Middle frontal gyrus (tissue), 1 donor: ENCODE results near the gene CSRP1.
A peak's percentile ranks its signal among the peaks of the same experiment; 100 is the strongest.
"Not testable (repeated sequence)": the region's sequence is repeated elsewhere in the genome, so short reads cannot be mapped to it uniquely, and the experiment has no call there.

Experiments used
- DNase-seq: peaks from one replicate; pipeline ENCODE4 v3.0.0-alpha.2; 2015; ENCODE audit warnings: low spot score; ENCODE audit errors: extremely low spot score

The CSRP1 gene

DNA sequence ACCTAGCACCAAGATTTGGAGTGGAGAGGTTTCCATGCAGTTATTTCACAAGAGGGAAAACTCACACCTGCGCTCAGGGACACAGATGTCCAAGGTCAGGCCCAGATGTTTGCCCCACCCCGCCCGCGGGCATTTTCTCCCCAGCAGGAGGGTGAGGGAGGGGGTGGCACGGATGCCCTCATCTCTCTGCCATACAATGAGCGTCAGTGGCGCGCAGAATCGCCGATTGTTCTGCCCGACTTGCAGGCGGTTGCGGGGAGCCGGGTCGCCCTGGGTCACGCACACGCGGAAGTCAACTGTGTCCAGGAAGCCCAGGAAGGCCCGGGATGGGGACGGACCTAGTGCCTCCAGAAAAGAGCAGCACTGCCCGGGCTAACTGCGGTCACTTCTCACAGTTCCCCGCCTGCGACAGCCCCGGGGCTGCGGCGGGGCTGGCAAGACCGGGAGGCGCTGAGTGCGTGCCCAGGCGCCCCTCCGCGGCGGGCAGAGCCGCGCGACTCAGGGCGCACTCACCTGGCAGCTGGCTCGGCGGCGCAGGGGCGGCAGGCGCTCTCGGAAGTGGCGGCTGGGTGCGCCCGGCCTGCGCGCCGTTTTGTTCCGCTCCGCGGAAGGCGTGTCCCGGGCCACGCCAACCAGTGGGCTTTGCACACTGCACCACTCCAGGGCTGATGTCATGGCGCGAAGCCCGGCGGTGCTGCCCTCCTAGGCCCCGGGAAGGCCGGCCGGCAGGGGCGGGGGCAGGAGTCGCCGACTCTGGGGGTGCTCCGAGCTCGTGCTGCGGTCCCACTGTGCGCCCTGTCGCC is at the start of gene CSRP1:
Gene CSRP1, minus strand, starts transcription at position 567 of the 803 bp plus-strand sequence. CDS start 10,820 bp downstream, outside the sequence.
- peak; percentile 53 for DNase-seq

DNA sequence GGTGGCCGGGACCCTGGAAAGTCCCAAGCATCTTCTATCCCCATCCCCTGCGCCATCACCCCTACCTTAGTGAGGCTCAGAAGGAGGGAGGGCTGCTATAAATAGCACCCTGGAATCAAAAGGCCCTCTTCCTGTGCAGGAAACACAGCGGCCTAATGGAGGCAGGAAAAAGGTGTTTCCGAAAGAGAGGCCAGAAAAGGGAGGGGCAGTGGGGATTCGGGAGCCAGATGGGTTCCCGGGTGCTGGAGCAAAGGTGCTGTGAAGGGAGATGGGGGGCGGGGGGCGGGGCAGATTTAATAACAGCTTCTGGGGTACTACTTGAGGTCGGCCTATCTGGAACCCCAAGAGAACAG is 48.6 kb upstream of the CSRP1 start:
- no peak for DNase-seq

- DNase-seq, result no peak
These were observed 48.1 kb upstream of the CSRP1 start for GRCh38 chr1:201554789-201555592.

GRCh38 chr1:201554190-201554600 is 47.3 kb upstream of the CSRP1 start:
- DNase-seq, result no peak

DNA sequence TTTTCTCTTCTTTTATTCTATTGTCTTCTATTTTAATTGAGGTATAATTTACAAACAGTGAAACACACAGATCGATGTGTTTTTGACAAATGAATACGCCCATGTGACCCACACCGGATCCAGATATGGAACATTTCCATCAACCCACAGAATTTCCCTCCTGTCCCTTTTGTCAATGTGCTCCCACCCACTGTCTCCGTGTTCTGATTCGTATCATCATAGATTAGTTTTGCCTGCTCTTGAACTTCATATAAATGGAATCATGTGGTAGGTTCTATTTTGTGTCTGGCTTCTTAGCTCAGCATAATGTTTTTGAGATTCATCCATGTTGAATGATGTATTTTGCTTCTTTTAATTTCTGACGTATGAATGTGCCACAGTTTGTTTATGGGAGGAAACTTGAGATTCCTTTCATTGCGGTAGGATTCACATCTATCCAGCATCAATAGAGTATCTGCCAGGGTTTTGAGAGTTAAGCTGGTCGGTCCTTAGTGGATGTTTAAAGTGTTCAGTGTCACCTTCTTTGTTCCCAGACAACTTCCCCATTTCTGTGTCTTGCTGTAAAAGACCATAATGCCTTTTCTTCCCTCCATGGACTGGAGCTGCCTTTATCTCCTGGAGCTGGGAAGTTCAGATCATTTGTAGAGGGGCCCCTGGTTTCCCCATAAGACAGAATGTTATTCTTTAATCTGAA is 46.7 kb upstream of the CSRP1 start:
- no peak for DNase-seq

GRCh38 chr1:201552941-201553351 is 46.0 kb upstream of the CSRP1 start:
- DNase-seq, result no peak

DNA sequence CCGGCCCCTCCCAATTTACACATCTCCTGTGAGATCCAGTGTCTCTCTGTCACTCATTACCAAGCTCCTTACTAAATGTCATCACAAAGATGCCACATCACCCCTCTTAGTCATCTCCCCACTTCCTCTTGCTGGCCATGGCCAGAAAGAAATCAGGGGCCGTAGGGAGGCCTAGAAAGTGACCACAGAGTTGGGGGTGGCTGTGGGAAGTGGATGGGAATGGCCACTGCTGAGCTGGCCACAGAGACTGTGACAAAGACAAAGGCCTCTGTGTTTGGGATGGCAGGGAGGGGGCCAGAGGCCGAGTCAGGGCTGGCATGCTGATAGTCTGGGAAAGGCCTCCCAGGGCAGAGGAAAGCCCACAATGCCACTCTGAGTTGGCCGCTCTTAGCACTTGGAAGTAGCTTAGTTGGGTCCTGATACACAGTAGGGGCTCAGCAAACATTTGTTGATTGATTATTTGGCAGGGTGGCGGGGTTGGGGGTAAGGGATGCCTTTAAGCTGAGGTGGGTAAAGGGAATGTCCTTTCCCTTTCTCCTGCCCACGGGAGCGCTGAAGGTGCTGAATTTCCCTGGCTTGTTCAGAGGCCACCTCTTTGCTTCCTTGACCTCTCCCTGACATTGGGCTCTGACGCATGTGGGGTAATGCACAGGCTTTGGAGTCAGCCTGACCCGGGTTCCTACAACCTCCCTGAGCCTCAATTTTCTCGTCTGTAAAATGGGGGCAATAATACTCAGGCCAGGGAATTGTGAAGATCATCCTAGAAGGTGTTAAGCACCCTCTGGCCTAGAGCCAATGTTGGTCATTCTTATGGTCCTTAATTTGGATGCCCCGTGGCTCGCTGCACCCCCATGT is 45.2 kb upstream of the CSRP1 start:
- peak; percentile 77 for DNase-seq

GRCh38 chr1:201551096-201551495 is 44.2 kb upstream of the CSRP1 start:
- DNase-seq, result no peak

DNA sequence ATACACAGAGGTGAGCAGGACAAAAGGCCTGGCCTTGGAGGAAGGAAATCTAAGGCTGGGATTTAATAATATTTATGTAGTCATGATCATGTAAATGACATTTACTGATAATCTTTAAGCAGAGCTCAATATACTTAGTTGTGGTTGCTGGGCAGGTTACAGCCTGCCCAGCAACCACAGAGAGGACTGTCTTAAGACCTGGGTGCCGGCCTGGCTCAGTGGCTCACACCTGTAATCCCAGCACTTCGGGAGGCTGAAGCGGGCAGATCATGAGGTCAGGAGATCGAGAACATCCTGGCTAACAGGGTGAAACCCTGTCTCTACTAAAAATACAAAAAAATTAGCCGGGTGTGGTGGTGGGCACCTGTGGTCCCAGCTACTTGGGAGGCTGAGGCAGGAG is 42.6 kb upstream of the CSRP1 start:
- not testable (repeated sequence) for DNase-seq

DNA sequence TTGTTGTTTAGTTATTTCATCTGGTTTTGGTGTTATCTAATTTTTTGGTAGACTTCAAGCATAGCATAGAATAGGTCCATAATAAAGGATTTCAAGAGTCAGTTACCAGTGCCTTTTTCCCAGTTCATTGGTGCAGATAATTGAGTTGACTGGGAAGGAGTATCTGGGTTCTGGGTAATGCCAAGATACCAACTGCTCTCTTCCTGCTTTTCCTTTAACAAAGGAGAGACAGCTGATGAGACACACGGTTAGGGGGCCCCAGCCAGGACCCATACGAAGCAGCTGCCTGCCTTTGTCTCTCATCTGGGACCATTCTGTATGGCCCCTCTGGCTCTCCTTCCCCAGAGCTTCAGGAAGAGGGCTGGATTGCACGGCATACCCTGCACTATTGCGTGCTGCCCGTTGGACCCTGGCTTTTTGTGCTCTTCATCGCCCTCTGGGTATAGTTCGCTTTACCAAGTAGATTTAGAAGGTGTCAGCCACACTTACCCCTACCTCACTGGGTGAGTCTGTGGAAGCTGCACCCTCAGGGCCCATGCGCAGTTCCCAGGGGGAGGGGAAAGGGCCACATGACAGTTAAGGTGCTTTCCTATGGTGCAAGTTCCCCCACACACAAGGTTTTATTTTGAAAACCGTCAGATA is 39.0 kb upstream of the CSRP1 start:
- DNase-seq, result no peak

DNA sequence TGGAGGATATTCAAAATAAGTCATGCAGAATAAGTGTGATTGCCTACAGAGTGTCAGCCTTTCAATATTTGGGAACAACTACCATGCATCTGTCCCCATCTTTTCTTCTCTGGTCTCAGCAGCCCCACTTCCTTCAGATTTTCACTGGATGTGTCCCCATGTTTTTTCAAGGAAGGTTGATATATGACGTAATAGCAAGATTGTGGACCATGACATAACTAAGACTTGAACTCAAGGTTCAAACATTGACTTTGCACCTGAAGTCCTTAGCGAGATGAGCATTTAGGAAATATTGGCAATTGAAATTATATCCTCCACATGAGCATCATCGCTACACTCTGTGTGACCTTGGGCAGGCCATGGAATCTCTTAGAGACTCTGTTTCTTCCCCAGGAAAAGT is 37.8 kb upstream of the CSRP1 start:
- DNase-seq, result no peak

DNA sequence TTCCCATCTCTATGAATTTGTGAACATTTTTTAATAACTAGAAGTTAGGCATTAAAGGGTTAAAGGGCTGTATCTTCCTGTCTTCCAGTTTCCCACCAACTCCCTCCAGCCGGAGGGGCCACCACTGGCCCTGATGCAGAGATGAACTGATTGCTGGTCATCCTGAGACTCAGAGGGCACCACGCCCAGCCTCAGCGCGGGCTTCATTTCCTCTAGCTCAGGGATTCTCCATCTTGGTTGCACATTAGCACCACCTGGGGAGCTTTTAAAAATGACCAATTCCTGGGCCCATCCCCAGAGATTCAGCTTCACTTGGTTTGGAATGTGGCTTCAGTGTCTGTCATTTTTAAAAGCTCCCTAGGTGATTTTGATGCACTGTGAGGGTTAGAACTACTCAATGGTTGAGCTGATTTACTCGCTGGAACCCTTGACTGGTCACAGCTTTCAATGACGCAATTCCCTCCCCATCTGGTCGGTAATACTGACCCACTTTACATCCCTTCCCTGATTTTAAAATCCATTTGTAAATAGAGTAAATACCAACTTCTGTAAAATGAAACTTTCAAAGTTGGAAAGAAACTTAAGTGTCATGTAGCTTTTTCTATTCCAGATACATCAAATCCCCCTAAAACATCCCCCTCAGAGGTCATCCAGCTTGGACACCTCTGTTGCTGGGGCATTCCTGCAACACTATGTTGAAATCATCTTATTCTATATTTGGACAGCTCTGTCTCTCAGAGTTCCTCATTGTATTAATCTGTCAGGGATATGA is 37.1 kb upstream of the CSRP1 start:
- no peak for DNase-seq

- DNase-seq, result no peak
These were observed 35.5 kb upstream of the CSRP1 start for GRCh38 chr1:201542309-201543035.

- DNase-seq, result no peak
These were observed 34.2 kb upstream of the CSRP1 start for GRCh38 chr1:201540846-201541735.

GRCh38 chr1:201539561-201540431 is 32.9 kb upstream of the CSRP1 start:
- DNase-seq, result peak; percentile 64

- DNase-seq, result no peak
These were observed 32.0 kb upstream of the CSRP1 start, which contains the start of gene NAV1 for GRCh38 chr1:201538612-201539551. Gene NAV1 (plus strand): TSS chr1:201539127. CDS start chr1:201622885, 83,758 bp downstream.
